Activated CD8-positive, alpha-beta memory T cell treated with anti-CD3 and anti-CD28 coated beads, Interleukin-2, amount 10 ng/mL, durations not matched to agents 7 days and 5 days (primary cell): ENCODE results near the gene IL5RA. TPM values are rescaled to one million over a fixed set of nuclear protein-coding genes. Genes with fewer than 3 reads are reported as not detected.
A peak's percentile ranks its signal among the peaks of the same experiment; 100 is the strongest.

Source experiments
- ATAC-seq: fragments of 150-1000 bp; cut with Tn5 transposase; one replicate; pipeline ENCODE4 v1.10.0; 2021; ENCODE audit warnings: moderate library complexity
- CTCF ChIA-PET: fragments of 350-600 bp; sonication (Branson Sonifier 250); formaldehyde crosslinking; loops from one replicate; lab custom pipeline; 2021; ENCODE audit warnings: antibody characterized with exemption; lab: Charles Lee
- DNase-seq: peaks from one replicate; pipeline ENCODE4 v3.0.0-alpha.2; 2020
- H3K27ac Mint-ChIP-seq: one replicate; pipeline ENCODE4 v1.8.0; 2021; ENCODE audit warnings: mild to moderate bottlenecking, mixed read lengths
- H3K27me3 Mint-ChIP-seq: one replicate; pipeline ENCODE4 v1.8.0; 2021; ENCODE audit warnings: mixed read lengths
- H3K36me3 Mint-ChIP-seq: one replicate; pipeline ENCODE4 v1.8.0; 2021; ENCODE audit warnings: mild to moderate bottlenecking, mixed read lengths
- H3K4me1 Mint-ChIP-seq: one replicate; pipeline ENCODE4 v1.8.0; 2021; ENCODE audit warnings: mixed read lengths
- H3K4me3 Mint-ChIP-seq: one replicate; pipeline ENCODE4 v1.8.0; 2021; ENCODE audit warnings: mild to moderate bottlenecking, moderate library complexity, mixed read lengths
- H3K9me3 Mint-ChIP-seq: one replicate; pipeline ENCODE4 v1.8.0; 2022; ENCODE audit warnings: low read depth, mixed read lengths
- total RNA-seq, 2 experiments: library from RNA; stranded (reverse); gene quantifications; one replicate each; pipeline ENCODE4 v1.2.3, GENCODE V29; 2021

Gene IL5RA
- not detected for total RNA-seq

GRCh38 chr3:3110299-3110630 lies at the start of gene IL5RA:
IL5RA (minus strand) TSS chr3:3110374; CDS start chr3:3104984, 5,390 bp downstream.
- Mint-ChIP-seq H3K27me3 (peaks cover 6% of the 10 kb centered on the region), H3K4me1 (peaks cover 25% of the 10 kb centered on the region), H3K9me3 (no peaks in the 10 kb centered on the region), H3K36me3 (no peaks in the 10 kb centered on the region), H3K27ac (peak within 1 kb of the TSS; percentile 54), H3K4me3 (no peak within 1 kb of the TSS)
- CTCF ChIA-PET, result no interaction called here
- peak; percentile 69 for ATAC-seq
- DNase-seq, result no peak

- ATAC-seq (no peak), DNase-seq (no peak)
- Mint-ChIP-seq H3K9me3 (no peaks in the 10 kb centered on the region), H3K36me3 (peaks cover 72% of the 10 kb centered on the region), H3K4me1 (no peaks in the 10 kb centered on the region), H3K27me3 (no peaks in the 10 kb centered on the region), H3K4me3 (no peak overlapping the region), H3K27ac (no peak overlapping the region)
- CTCF ChIA-PET, result no interaction called here
Measured at GRCh38 chr3:3157484-3157883, 47.3 kb upstream of the IL5RA start.

- Mint-ChIP-seq H3K27ac (no peak overlapping the region), H3K36me3 (peaks cover 78% of the 10 kb centered on the region), H3K4me1 (no peaks in the 10 kb centered on the region), H3K9me3 (no peaks in the 10 kb centered on the region), H3K27me3 (no peaks in the 10 kb centered on the region), H3K4me3 (no peak overlapping the region)
- DNase-seq (no peak), ATAC-seq (no peak)
- CTCF ChIA-PET, result no interaction called here
Measured at GRCh38 chr3:3154879-3155610, 44.9 kb upstream of the IL5RA start.

- H3K9me3 Mint-ChIP-seq, result no peaks in the 10 kb centered on the region
- H3K36me3 Mint-ChIP-seq, result peaks cover 66% of the 10 kb centered on the region
- no peak overlapping the region for H3K4me3 Mint-ChIP-seq
- H3K27ac Mint-ChIP-seq, result no peak overlapping the region
- CTCF ChIA-PET, result interaction anchor here (0.8 to 1.4 kb wide), 2 partner anchors 11 to 28 kb away, joined by 3 to 6 read pairs; partner anchors contain the start of gene CRBN
- no peaks in the 10 kb centered on the region for H3K27me3 Mint-ChIP-seq
- H3K4me1 Mint-ChIP-seq, result peaks cover 2% of the 10 kb centered on the region
- DNase-seq, result no peak
- ATAC-seq, result no peak
Measured at GRCh38 chr3:3151513-3151912, 41.3 kb upstream of the IL5RA start.

- ATAC-seq, result no peak
- no peak overlapping the region for H3K27ac Mint-ChIP-seq
- H3K4me1 Mint-ChIP-seq, result peaks cover 2% of the 10 kb centered on the region
- H3K9me3 Mint-ChIP-seq, result no peaks in the 10 kb centered on the region
- no peak for DNase-seq
- peaks cover 68% of the 10 kb centered on the region for H3K36me3 Mint-ChIP-seq
- CTCF ChIA-PET, result no interaction called here
- H3K27me3 Mint-ChIP-seq, result no peaks in the 10 kb centered on the region
- no peak overlapping the region for H3K4me3 Mint-ChIP-seq
Measured at GRCh38 chr3:3149560-3149959, 39.4 kb upstream of the IL5RA start.

GRCh38 chr3:3145831-3146230 lies 35.7 kb upstream of the IL5RA start:
- peaks cover 9% of the 10 kb centered on the region for H3K4me1 Mint-ChIP-seq
- H3K27ac Mint-ChIP-seq, result no peak overlapping the region
- CTCF ChIA-PET, result no interaction called here
- no peak overlapping the region for H3K4me3 Mint-ChIP-seq
- DNase-seq, result no peak
- ATAC-seq, result no peak
- peaks cover 66% of the 10 kb centered on the region for H3K36me3 Mint-ChIP-seq
- no peaks in the 10 kb centered on the region for H3K27me3 Mint-ChIP-seq
- no peaks in the 10 kb centered on the region for H3K9me3 Mint-ChIP-seq

- no peaks in the 10 kb centered on the region for H3K9me3 Mint-ChIP-seq
- no peak overlapping the region for H3K4me3 Mint-ChIP-seq
- H3K27ac Mint-ChIP-seq, result no peak overlapping the region
- DNase-seq, result no peak
- no peaks in the 10 kb centered on the region for H3K27me3 Mint-ChIP-seq
- peaks cover 72% of the 10 kb centered on the region for H3K36me3 Mint-ChIP-seq
- CTCF ChIA-PET, result no interaction called here
- peaks cover 20% of the 10 kb centered on the region for H3K4me1 Mint-ChIP-seq
- no peak for ATAC-seq
Measured at GRCh38 chr3:3141939-3142338, 31.8 kb upstream of the IL5RA start.

- no peak overlapping the region for H3K4me3 Mint-ChIP-seq
- peaks cover 62% of the 10 kb centered on the region for H3K36me3 Mint-ChIP-seq
- DNase-seq (no peak), ATAC-seq (no peak)
- no peaks in the 10 kb centered on the region for H3K9me3 Mint-ChIP-seq
- H3K4me1 Mint-ChIP-seq, result peaks cover 46% of the 10 kb centered on the region
- CTCF ChIA-PET, result no interaction called here
- H3K27me3 Mint-ChIP-seq, result no peaks in the 10 kb centered on the region
- no peak overlapping the region for H3K27ac Mint-ChIP-seq
Measured at GRCh38 chr3:3137526-3137925, 27.4 kb upstream of the IL5RA start.

- DNase-seq, result no peak
- Mint-ChIP-seq H3K4me1 (peaks cover 41% of the 10 kb centered on the region), H3K9me3 (no peaks in the 10 kb centered on the region), H3K4me3 (no peak overlapping the region), H3K36me3 (peaks cover 56% of the 10 kb centered on the region), H3K27ac (peak overlapping the region; percentile 1), H3K27me3 (no peaks in the 10 kb centered on the region)
- peak; percentile 27 for ATAC-seq
- CTCF ChIA-PET, result no interaction called here
Measured at GRCh38 chr3:3134750-3135448, 24.7 kb upstream of the IL5RA start.

GRCh38 chr3:3133500-3133899 lies 23.3 kb upstream of the IL5RA start:
- Mint-ChIP-seq H3K4me1 (peaks cover 46% of the 10 kb centered on the region), H3K27me3 (no peaks in the 10 kb centered on the region)
- ATAC-seq, result no peak

GRCh38 chr3:3129579-3129978 lies 19.4 kb upstream of the IL5RA start:
- H3K27ac Mint-ChIP-seq, result peak overlapping the region; percentile 54

More at GRCh38 chr3:3133500-3133899, 23.3 kb upstream of the IL5RA start:
- DNase-seq, result no peak
- no peak overlapping the region for H3K4me3 Mint-ChIP-seq
- CTCF ChIA-PET, result no interaction called here
- no peaks in the 10 kb centered on the region for H3K9me3 Mint-ChIP-seq
- H3K27ac Mint-ChIP-seq, result no peak overlapping the region
- peaks cover 56% of the 10 kb centered on the region for H3K36me3 Mint-ChIP-seq

GRCh38 chr3:3127432-3128010 lies 17.3 kb upstream of the IL5RA start:
- Mint-ChIP-seq H3K4me3 (peak overlapping the region; percentile 96), H3K27me3 (no peaks in the 10 kb centered on the region), H3K27ac (peak overlapping the region; percentile 96), H3K36me3 (peaks cover 34% of the 10 kb centered on the region), H3K4me1 (peaks cover 36% of the 10 kb centered on the region), H3K9me3 (no peaks in the 10 kb centered on the region)
- DNase-seq (peak; percentile 78), ATAC-seq (peak; percentile 21)
- CTCF ChIA-PET, result interaction anchor here (0.6 kb wide), 1 partner anchor 61 kb away, joined by 3 read pairs; no protein-coding TSS in a partner anchor

More at GRCh38 chr3:3129579-3129978, 19.4 kb upstream of the IL5RA start:
- ATAC-seq, result no peak
- DNase-seq, result no peak
- CTCF ChIA-PET, result interaction anchor here (1.0 to 1.1 kb wide), 2 partner anchors 24 to 50 kb away, joined by 3 to 5 read pairs; partner anchors contain the start of gene CRBN
- Mint-ChIP-seq H3K4me1 (peaks cover 47% of the 10 kb centered on the region), H3K4me3 (no peak overlapping the region), H3K9me3 (no peaks in the 10 kb centered on the region), H3K27me3 (no peaks in the 10 kb centered on the region), H3K36me3 (peaks cover 40% of the 10 kb centered on the region)

- no peaks in the 10 kb centered on the region for H3K9me3 Mint-ChIP-seq
- CTCF ChIA-PET, result no interaction called here
- peaks cover 34% of the 10 kb centered on the region for H3K36me3 Mint-ChIP-seq
- no peaks in the 10 kb centered on the region for H3K27me3 Mint-ChIP-seq
- H3K4me3 Mint-ChIP-seq, result peak within 1 kb of the TSS; percentile 96
- ATAC-seq (peak; percentile 95), DNase-seq (peak; percentile 95)
- H3K27ac Mint-ChIP-seq, result peak within 1 kb of the TSS; percentile 96
- peaks cover 36% of the 10 kb centered on the region for H3K4me1 Mint-ChIP-seq
Measured at GRCh38 chr3:3126477-3127431, 16.6 kb upstream of the IL5RA start, which contains the start of gene TRNT1. TRNT1 (plus strand) TSS chr3:3126940; CDS start chr3:3129041, 2,101 bp downstream.
